SU-DHL-6 (cell line): ENCODE measurements around the gene ISG20L2.
"Not testable (repeated sequence)": the region's sequence is repeated elsewhere in the genome, so short reads cannot be mapped to it uniquely, and the experiment has no call there.

Experiments used
- H2AFZ ChIP-seq: fragments of 200-600 bp; sonication (generic); 2 replicates; pipeline ENCODE4 v1.6.1; 2014; ENCODE audit warnings: low read depth, mild to moderate bottlenecking, moderate library complexity, mixed read lengths, antibody characterized with exemption, low read length; ENCODE audit not compliant: severe bottlenecking
- H3F3A ChIP-seq: fragments of 200-600 bp; shearing (Covaris generic); 2 replicates; pipeline ENCODE4 v1.6.0; 2016; ENCODE audit warnings: antibody characterized with exemption, mild to moderate bottlenecking; ENCODE audit not compliant: insufficient read depth
- H3K27ac ChIP-seq: fragments of 200-600 bp; sonication (generic); 2 replicates; pipeline ENCODE4 v1.5.1; 2016; ENCODE audit warnings: low read depth, mild to moderate bottlenecking, low read length, moderate library complexity, mixed read lengths
- H3K27me3 ChIP-seq: fragments of 200-600 bp; sonication (generic), shearing (Covaris generic); 2 replicates; pipeline ENCODE4 v1.6.0; 2014; ENCODE audit warnings: mild to moderate bottlenecking, low read length
- H3K36me3 ChIP-seq: fragments of 200-600 bp; sonication (generic); 2 replicates; pipeline ENCODE4 v1.6.1; 2014; ENCODE audit warnings: mild to moderate bottlenecking, low read length, mixed read lengths
- H3K4me2 ChIP-seq: fragments of 300-600, 200-600 bp; shearing (Covaris generic), sonication (generic); 2 replicates; pipeline ENCODE4 v1.6.0; 2014; ENCODE audit warnings: low read length, low read depth, mild to moderate bottlenecking; ENCODE audit not compliant: poor library complexity, severe bottlenecking
- H3K4me3 ChIP-seq: fragments of 200-600 bp; sonication (generic); 2 replicates; pipeline ENCODE4 v1.5.1; 2014; ENCODE audit warnings: antibody characterized with exemption, low read length, mild to moderate bottlenecking, mixed read lengths; ENCODE audit not compliant: insufficient read depth, poor library complexity, severe bottlenecking
- H3K79me2 ChIP-seq: fragments of 200-600 bp; sonication (generic); 2 replicates; pipeline ENCODE4 v1.6.1; 2014; ENCODE audit warnings: mild to moderate bottlenecking, low read length, moderate library complexity; ENCODE audit not compliant: insufficient read depth
- H3K9ac ChIP-seq: fragments of 200-600 bp; sonication (generic); 2 replicates; pipeline ENCODE4 v1.7.0; 2014; ENCODE audit warnings: mild to moderate bottlenecking, low read length
- H3K9me2 ChIP-seq: fragments of 200-600 bp; sonication (generic); replicated peaks from 2 replicates; pipeline ENCODE4 v1.6.1; 2014; ENCODE audit warnings: low read length; ENCODE audit not compliant: insufficient read depth
- H3K9me3 ChIP-seq: fragments of 200-600 bp; sonication (generic); 2 replicates; pipeline ENCODE4 v1.6.1; 2014; ENCODE audit warnings: low read length, mixed read lengths; ENCODE audit not compliant: insufficient read depth
- H4K20me1 ChIP-seq: fragments of 200-600 bp; sonication (generic); 2 replicates; pipeline ENCODE4 v1.6.1; 2014; ENCODE audit warnings: low read depth, mild to moderate bottlenecking, antibody characterized with exemption, low read length, moderate library complexity, mixed read lengths
- EZH2phosphoT487 ChIP-seq: fragments of 200-600 bp; sonication (generic), shearing (Covaris generic); conservative IDR thresholded peaks from 2 replicates; pipeline ENCODE4 v1.6.1; 2018; ENCODE audit warnings: mild to moderate bottlenecking, antibody characterized with exemption, low read length, moderate library complexity, mixed read lengths
- TF ChIP-seq, protein P1 (sequence below): fragments of 200-600 bp; sonication (generic); IDR thresholded peaks from one replicate; pipeline ENCODE4 v1.5.1; 2017; ENCODE audit warnings: antibody characterized with exemption, mild to moderate bottlenecking, low read length, moderate library complexity; ENCODE audit not compliant: insufficient read depth, poor library complexity, severe bottlenecking

ISG20L2 gene

DNA sequence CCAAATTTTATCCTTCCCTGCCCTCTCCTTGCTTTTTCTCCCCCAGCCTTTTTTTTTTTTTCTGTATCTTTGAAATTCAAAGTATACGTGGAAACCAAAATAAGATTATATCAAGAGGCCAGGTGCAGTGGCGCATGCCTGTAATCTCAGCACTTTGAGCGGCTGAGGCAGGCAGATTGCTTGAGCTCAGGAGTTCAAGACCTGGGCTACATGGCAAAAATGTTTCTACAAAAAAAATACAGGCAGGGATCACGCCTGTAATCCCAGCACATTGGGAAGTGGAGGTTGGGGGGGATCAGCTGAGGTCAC lies 32.2 kb upstream of the ISG20L2 start:
- Histone ChIP-seq H3K4me3 (no peak overlapping the region), H3K27ac (no peak overlapping the region), H3K9me3 (no peaks in the 10 kb centered on the region), H3K36me3 (no peaks in the 10 kb centered on the region), H4K20me1 (no peaks in the 10 kb centered on the region), H2AFZ (no peak overlapping the region), H3K79me2 (no peaks in the 10 kb centered on the region), H3F3A (no peaks in the 10 kb centered on the region), H3K27me3 (no peaks in the 10 kb centered on the region), H3K9ac (no peak overlapping the region), H3K4me2 (no peak overlapping the region), H3K9me2 (no peaks in the 10 kb centered on the region)
- TF ChIP-seq, protein P1, sequence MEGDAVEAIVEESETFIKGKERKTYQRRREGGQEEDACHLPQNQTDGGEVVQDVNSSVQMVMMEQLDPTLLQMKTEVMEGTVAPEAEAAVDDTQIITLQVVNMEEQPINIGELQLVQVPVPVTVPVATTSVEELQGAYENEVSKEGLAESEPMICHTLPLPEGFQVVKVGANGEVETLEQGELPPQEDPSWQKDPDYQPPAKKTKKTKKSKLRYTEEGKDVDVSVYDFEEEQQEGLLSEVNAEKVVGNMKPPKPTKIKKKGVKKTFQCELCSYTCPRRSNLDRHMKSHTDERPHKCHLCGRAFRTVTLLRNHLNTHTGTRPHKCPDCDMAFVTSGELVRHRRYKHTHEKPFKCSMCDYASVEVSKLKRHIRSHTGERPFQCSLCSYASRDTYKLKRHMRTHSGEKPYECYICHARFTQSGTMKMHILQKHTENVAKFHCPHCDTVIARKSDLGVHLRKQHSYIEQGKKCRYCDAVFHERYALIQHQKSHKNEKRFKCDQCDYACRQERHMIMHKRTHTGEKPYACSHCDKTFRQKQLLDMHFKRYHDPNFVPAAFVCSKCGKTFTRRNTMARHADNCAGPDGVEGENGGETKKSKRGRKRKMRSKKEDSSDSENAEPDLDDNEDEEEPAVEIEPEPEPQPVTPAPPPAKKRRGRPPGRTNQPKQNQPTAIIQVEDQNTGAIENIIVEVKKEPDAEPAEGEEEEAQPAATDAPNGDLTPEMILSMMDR = no peak
- no peak for TF ChIP-seq EZH2phosphoT487

DNA sequence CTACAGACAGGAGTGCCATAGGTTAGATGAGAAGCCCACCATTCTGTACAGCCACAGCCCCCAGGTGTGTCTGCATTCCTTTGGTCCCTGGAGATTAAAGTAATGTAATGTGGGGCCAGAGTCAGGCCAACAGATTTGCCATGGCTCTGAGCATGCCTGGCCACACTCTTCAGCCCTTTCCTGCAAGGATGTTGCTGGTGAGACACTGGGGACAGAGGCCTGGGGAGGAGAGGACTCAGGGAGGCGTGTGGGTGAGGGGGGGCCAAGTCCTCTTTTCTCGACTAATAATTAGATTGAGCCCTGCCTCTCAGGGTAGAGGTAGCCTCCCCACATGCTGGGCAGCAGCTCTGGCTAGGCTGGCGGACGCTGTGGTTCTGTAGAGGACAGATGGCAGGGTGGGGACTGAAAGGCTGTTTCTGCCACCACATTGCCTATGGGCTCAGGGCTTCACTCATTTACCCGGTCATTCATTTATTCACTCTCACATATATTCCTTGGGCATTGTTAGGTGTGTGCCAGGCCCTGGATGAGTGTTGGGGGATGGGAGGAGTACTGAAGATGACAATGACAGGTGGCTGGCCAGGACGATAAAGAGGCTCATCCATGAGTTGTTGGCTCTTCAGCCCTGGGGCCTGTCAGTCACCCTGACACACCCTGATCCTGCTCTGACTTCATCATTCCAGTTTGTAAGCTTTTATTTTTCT lies 31.7 kb upstream of the ISG20L2 start:
- no peaks in the 10 kb centered on the region for H4K20me1 ChIP-seq
- no peak overlapping the region for H3K9ac ChIP-seq
- TF ChIP-seq, protein P1 = no peak
- no peak for TF ChIP-seq EZH2phosphoT487

DNA sequence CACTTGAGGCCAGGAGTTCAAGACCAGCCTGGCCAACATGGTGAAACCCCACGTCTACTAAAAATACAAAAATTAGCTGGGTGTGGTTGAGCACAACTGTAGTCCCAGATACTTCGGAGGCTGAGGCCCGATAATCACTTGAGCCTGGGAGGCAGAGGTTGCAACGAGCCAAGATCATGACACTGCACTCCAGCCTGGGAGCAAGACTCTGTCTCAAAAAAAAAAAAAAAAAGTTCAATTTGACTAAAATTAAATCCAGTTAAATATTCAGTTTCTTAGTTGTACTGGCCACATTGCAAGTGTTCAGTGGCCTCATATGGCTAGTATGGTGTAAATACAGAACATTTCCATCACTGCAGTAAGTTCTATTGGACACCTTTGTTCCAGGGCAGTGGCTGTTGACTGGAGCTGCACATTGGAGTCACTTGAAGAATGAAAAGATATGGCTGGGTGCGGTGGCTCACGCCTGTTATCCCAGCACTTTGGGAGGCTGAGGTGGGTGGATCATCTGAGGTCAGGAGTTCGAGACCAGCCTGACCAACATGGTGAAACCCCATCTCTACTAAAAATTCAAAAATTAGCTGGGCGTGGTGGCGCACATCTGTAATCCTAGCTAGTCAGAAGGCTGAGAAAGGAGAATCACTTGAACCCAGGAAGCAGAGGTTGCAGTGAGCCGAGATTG lies 29.1 kb upstream of the ISG20L2 start:
- not testable (repeated sequence) for H3K9me3 ChIP-seq, H3K27ac ChIP-seq, H3K36me3 ChIP-seq, H4K20me1 ChIP-seq, H3K4me2 ChIP-seq, H3K9me2 ChIP-seq, H2AFZ ChIP-seq, H3K9ac ChIP-seq, H3K79me2 ChIP-seq, H3K4me3 ChIP-seq, H3K27me3 ChIP-seq, H3F3A ChIP-seq

More for the DNA sequence above, 31.7 kb upstream of the ISG20L2 start:
- Histone ChIP-seq H3F3A (no peaks in the 10 kb centered on the region), H3K27me3 (no peaks in the 10 kb centered on the region), H3K4me3 (no peak overlapping the region), H2AFZ (no peak overlapping the region), H3K9me2 (no peaks in the 10 kb centered on the region), H3K9me3 (no peaks in the 10 kb centered on the region), H3K4me2 (no peak overlapping the region), H3K36me3 (no peaks in the 10 kb centered on the region), H3K79me2 (no peaks in the 10 kb centered on the region), H3K27ac (no peak overlapping the region)

DNA sequence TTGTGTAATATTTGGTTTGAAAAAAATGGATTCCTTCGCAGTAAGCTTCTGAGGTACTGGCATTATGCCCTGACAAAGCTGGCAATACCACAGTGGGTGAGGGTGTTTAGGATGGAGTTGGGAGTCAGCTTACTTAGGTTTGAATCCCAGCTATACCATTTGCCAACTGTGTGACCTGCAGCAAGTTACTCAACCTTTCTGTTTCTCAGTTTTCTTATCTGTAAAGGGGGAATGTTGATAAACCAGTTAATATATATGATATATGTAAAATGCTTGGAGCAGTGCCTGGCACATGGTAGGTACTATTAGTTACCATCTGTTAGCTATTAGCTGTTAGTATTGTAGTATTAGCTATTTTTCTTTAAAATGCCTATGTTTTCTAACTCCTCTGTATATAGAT lies 27.8 kb upstream of the ISG20L2 start:
- H3K4me3 ChIP-seq = no peak overlapping the region
- no peaks in the 10 kb centered on the region for H3K27me3 ChIP-seq
- H3K9me3 ChIP-seq = no peaks in the 10 kb centered on the region
- no peaks in the 10 kb centered on the region for H3K36me3 ChIP-seq
- H3K27ac ChIP-seq = no peak overlapping the region
- H3K9ac ChIP-seq = no peak overlapping the region
- H3K4me2 ChIP-seq = no peak overlapping the region
- H4K20me1 ChIP-seq = no peaks in the 10 kb centered on the region
- peaks cover 12% of the 10 kb centered on the region for H3F3A ChIP-seq
- no peak overlapping the region for H2AFZ ChIP-seq
- TF ChIP-seq EZH2phosphoT487 = no peak
- TF ChIP-seq, protein P1 = no peak
- peaks cover 8% of the 10 kb centered on the region; the same call in 1 of the 2 replicates for H3K79me2 ChIP-seq
- no peaks in the 10 kb centered on the region for H3K9me2 ChIP-seq
